ENCODE measurements around the gene RXFP4.

DNA sequence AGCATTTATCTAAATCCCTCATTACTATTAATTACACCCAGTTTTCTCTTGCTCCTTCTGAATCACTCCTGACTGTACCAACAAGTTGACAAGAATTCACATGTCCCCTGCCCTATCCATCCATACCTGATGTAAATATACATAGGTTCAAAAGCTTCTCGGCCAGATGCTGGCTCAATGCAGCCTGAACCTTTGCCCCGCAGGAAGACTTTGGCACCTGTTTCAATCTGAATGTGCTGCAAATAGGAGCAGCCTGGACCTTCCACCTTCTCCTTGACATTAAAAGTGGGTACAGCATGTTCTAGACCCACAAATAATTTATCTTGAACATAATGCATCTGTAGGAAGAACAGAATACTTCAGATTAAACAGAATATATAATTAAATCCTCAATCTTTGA is 15.9 kb upstream of the RXFP4 start:
- TF ChIP-seq CTCF (IDR thresholded peaks at IDR 0.05), result no peak
- no peak for TF ChIP-seq POLR2A (IDR thresholded peaks at IDR 0.05)
- no peak for TF ChIP-seq POLR2AphosphoS5 (IDR thresholded peaks at IDR 0.05)
- TF ChIP-seq EP300 (IDR thresholded peaks at IDR 0.05; ENCODE audit: low read depth), result no peak

All from transverse colon (tissue), 4 donors.